Peyer's patch (tissue), 4 donors: Measurements from ENCODE around the gene TMEM120A. TPM values are rescaled to one million over a fixed set of nuclear protein-coding genes. Genes with fewer than 3 reads are reported as not detected.
"Not testable (repeated sequence)": the region's sequence is repeated elsewhere in the genome, so short reads cannot be mapped to it uniquely, and the experiment has no call there.

Experiments used
- DNase-seq, 3 donors: peaks; one replicate each; pipeline ENCODE4 v3.0.0-alpha.2; 2017 to 2019
- H3K27ac ChIP-seq, 4 donors: fragments of 200-600 bp; sonication (generic); one replicate each; pipeline ENCODE4 v1.5.1; 2016 to 2019
- H3K27me3 ChIP-seq, 2 donors: fragments of 200-600 bp; sonication (generic); one replicate each; pipeline ENCODE4 v1.5.1; 2019
- H3K36me3 ChIP-seq, 3 donors: fragments of 200-600 bp; sonication (generic); one replicate each; pipeline ENCODE4 v1.5.1; 2016 to 2019
- H3K4me1 ChIP-seq, 4 donors: fragments of 200-600 bp; sonication (generic); one replicate each; pipeline ENCODE4 v1.5.1; 2016 to 2019
- H3K4me3 ChIP-seq, 4 donors: fragments of 200-600 bp; sonication (generic); 1 replicate in 3 of 4; 2 replicates in 1 of 4; pipeline ENCODE4 v1.5.1; 2016 to 2019; ENCODE audit warnings: mild to moderate bottlenecking in 1 of 4
- H3K9me3 ChIP-seq, 4 donors: fragments of 200-600 bp; sonication (generic); one replicate each; pipeline ENCODE4 v1.5.1; 2016 to 2019; ENCODE audit warnings: mild to moderate bottlenecking in 1 of 4
- CTCF ChIP-seq, 6 experiments: fragments of 450-650 bp in 4 of 6; fragments of 200-600 bp in 2 of 6; sonication (generic) in 1 of 6; IDR thresholded peaks; one replicate each; pipeline ENCODE4 v1.5.1; 2017 to 2019; ENCODE audit warnings: antibody characterized with exemption in 6 of 6, mild to moderate bottlenecking in 3 of 6, moderate library complexity in 1 of 6
- POLR2A ChIP-seq, 2 donors: fragments of 450-650 bp; IDR thresholded peaks; one replicate each; pipeline ENCODE4 v1.5.1; 2017; ENCODE audit warnings: antibody characterized with exemption in 2 of 2, mild to moderate bottlenecking in 2 of 2, moderate library complexity in 2 of 2
- total RNA-seq, 4 donors: library from RNA; depleted of rRNA; stranded (reverse); fragments of >200 nt; gene quantifications; one replicate each; pipeline ENCODE4 v1.1.0, GENCODE V29; 2016

Gene TMEM120A
- total RNA-seq, 4 donors from 2014 or later = 62.7 to 116 (median 101) TPM

- Histone ChIP-seq H3K4me1 (peaks cover 0 to 8% (median 2%) of the 10 kb centered on the region in 4 donors), H3K36me3 (peaks cover 0 to 6% (median 0%) of the 10 kb centered on the region in 3 donors), H3K27me3 (no peaks in the 10 kb centered on the region), H3K9me3 (no peaks in the 10 kb centered on the region), H3K27ac (peak overlapping the region in 2 of 4 donors; percentile 24 to 30), H3K4me3 (no peak overlapping the region)
- DNase-seq = no peak
- TF ChIP-seq CTCF (IDR thresholded peaks at IDR 0.05) (no peak), POLR2A (IDR thresholded peaks at IDR 0.05) (no peak)
Measured at GRCh38 chr7:76011442-76011861, 17.1 kb upstream of the TMEM120A start.

GRCh38 chr7:76009672-76010600, 15.5 kb upstream of the TMEM120A start:
- no peak for DNase-seq
- Histone ChIP-seq H3K27me3 (no peaks in the 10 kb centered on the region), H3K9me3 (no peaks in the 10 kb centered on the region), H3K27ac (peak overlapping the region in 1 of 4 donors; percentile 31), H3K4me1 (peaks cover 0 to 8% (median 2%) of the 10 kb centered on the region in 4 donors), H3K4me3 (no peak overlapping the region), H3K36me3 (peaks cover 0 to 6% (median 0%) of the 10 kb centered on the region in 3 donors)
- no peak for TF ChIP-seq POLR2A (IDR thresholded peaks at IDR 0.05)
- no peak for TF ChIP-seq CTCF (IDR thresholded peaks at IDR 0.05)

GRCh38 chr7:76008156-76008687, 13.8 kb upstream of the TMEM120A start:
- H3K4me1 ChIP-seq = peaks cover 0 to 8% (median 2%) of the 10 kb centered on the region in 4 donors
- no peaks in the 10 kb centered on the region for H3K9me3 ChIP-seq
- no peaks in the 10 kb centered on the region for H3K27me3 ChIP-seq
- no peak overlapping the region for H3K4me3 ChIP-seq
- H3K36me3 ChIP-seq = peaks cover 0 to 22% (median 0%) of the 10 kb centered on the region in 3 donors
- TF ChIP-seq CTCF (IDR thresholded peaks at IDR 0.05) = no peak
- no peak for TF ChIP-seq POLR2A (IDR thresholded peaks at IDR 0.05)
- H3K27ac ChIP-seq = no peak overlapping the region
- no peak for DNase-seq

- not testable (repeated sequence) for H3K9me3 ChIP-seq, H3K27me3 ChIP-seq, H3K4me3 ChIP-seq, H3K4me1 ChIP-seq, H3K27ac ChIP-seq, DNase-seq
- H3K36me3 ChIP-seq = peaks cover 0 to 28% (median 0%) of the 10 kb centered on the region in 3 donors
Measured at GRCh38 chr7:76005004-76005403, 10.6 kb upstream of the TMEM120A start.

GRCh38 chr7:76003351-76003750, 9.0 kb upstream of the TMEM120A start:
- Histone ChIP-seq H3K27me3 (no peaks in the 10 kb centered on the region), H3K27ac (no peak overlapping the region), H3K9me3 (no peaks in the 10 kb centered on the region), H3K4me1 (peaks cover 0 to 2% (median 0%) of the 10 kb centered on the region in 4 donors), H3K4me3 (no peak overlapping the region), H3K36me3 (peaks cover 0 to 29% (median 0%) of the 10 kb centered on the region in 3 donors)
- no peak for DNase-seq
- TF ChIP-seq CTCF (IDR thresholded peaks at IDR 0.05) (no peak), POLR2A (IDR thresholded peaks at IDR 0.05) (no peak)

GRCh38 chr7:76002822-76003221, 8.4 kb upstream of the TMEM120A start:
- TF ChIP-seq CTCF (IDR thresholded peaks at IDR 0.05) (no peak), POLR2A (IDR thresholded peaks at IDR 0.05) (no peak)

More at GRCh38 chr7:76002822-76003221, 8.4 kb upstream of the TMEM120A start:
- Histone ChIP-seq H3K9me3 (no peaks in the 10 kb centered on the region), H3K4me1 (no peaks in the 10 kb centered on the region), H3K4me3 (no peak overlapping the region), H3K27me3 (no peaks in the 10 kb centered on the region), H3K27ac (no peak overlapping the region), H3K36me3 (peaks cover 0 to 32% (median 0%) of the 10 kb centered on the region in 3 donors)
- DNase-seq = no peak
